Measurements from ENCODE around the gene PTH1R. TPM values are rescaled to one million over a fixed set of nuclear protein-coding genes. Genes with fewer than 3 reads are reported as not detected.

The PTH1R gene
- total and polyA plus RNA-seq, 3 experiments from 2014 or later = not detected

DNA sequence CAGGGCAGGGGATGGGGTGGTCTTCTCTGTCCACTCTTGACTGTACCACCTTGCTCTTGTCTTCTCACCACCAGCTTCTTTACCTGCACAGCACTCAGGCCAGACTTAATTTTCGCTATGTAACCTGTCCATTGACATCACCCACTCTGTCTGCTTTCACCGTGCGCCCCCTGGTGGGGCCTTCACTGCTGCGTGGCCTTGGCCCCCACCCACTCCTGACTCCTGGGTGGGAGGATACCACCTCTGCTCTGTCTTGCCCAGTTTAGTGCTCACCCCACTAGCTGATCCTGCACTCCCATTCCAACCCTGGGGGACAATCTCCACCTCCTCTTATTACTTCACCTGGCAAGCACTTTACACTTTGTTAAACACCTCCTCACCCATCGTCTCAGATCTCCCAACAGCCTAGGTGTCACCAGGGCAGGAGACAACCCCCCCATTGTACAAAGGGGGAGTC is 17.7 kb downstream of the PTH1R start:
- H3K36me3 ChIP-seq (ENCODE audit: insufficient read depth, low read length) = no peaks in the 10 kb centered on the region
- H3K27ac ChIP-seq (ENCODE audit: low read depth, low read length) = no peak overlapping the region
- Mint-ChIP-seq H3K27ac (peak overlapping the region in 1 of 8 donors; percentile 48), H3K4me1 (peaks cover 10 to 32% (median 14%) of the 10 kb centered on the region in 3 donors), H3K4me3 (peak overlapping the region in 1 of 7 donors; percentile 53), H3K27me3 (peaks cover 39 to 59% of the 10 kb centered on the region in 2 donors), H3K9me3 (no peaks in the 10 kb centered on the region), H3K36me3 (no peaks in the 10 kb centered on the region)
- no peaks in the 10 kb centered on the region for H3K9me3 ChIP-seq (ENCODE audit: low read length)
- ChIA-PET POLR2A (no interaction called here), CTCF (interaction anchor here (0.6 to 3.6 kb wide), 23 partner anchors 9 to 407 kb away, joined by 3 to 18 read pairs (median 4); partner anchors contain the start of genes MYL3, NBEAL2 and PTH1R)
- H3K27me3 ChIP-seq (ENCODE audit: insufficient read depth, low read length, poor library complexity, severe bottlenecking) = peaks cover 20% of the 10 kb centered on the region
- DNase-seq = peak; percentile 59 to 83 (median 71)
- no peak overlapping the region for H3K4me3 ChIP-seq (ENCODE audit: low read length)
- H3K4me1 ChIP-seq (ENCODE audit: insufficient read depth, low read length) = no peaks in the 10 kb centered on the region

DNA sequence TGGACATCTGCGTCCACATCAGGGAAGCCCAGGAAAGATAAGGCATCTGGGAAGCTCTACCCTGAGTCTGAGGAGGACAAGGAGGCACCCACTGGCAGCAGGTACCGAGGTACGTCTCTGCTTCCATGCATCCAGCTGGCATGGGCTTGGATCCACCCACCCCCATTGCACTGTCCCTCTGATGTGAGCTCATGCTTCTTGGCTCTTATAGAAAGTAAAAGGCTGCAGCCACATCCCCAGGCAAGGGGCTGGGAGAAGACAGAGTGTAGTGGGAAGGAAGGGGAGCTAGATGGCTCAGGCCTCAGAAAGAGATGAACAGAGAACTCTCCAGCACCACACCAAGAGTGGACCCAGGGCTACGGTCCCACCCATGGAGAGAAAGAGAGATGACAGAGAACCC is 18.2 kb downstream of the PTH1R start:
- POLR2A ChIA-PET = no interaction called here
- DNase-seq = no peak

DNA sequence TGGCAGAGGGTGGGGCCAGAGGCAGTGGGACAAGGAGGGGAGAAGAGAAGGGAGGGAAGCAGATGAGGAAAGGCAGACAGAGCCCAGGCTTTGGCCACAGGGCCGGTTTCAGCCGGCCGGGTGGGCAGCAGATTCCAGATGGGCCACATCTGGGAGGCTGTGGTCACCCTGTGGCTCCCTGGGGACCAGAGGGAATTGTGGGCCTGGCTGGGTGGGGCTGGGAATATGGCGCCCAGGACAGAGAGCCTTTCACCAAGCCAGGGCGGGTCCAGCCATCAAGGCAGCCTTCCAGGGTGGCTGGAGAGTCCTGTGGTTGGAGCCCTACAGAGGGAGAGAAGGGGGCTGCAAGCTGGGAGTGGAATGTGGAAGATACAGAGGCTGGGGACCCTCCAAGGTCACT is 18.9 kb downstream of the PTH1R start:
- Histone ChIP-seq H3K4me1 (ENCODE audit: insufficient read depth, low read length) (no peaks in the 10 kb centered on the region), H3K27ac (ENCODE audit: low read depth, low read length) (no peak overlapping the region), H3K4me3 (ENCODE audit: low read length) (no peak overlapping the region), H3K9me3 (ENCODE audit: low read length) (no peaks in the 10 kb centered on the region), H3K27me3 (ENCODE audit: insufficient read depth, low read length, poor library complexity, severe bottlenecking) (peaks cover 13% of the 10 kb centered on the region), H3K36me3 (ENCODE audit: insufficient read depth, low read length) (no peaks in the 10 kb centered on the region)
- CTCF ChIA-PET = interaction anchor here (1.0 to 3.6 kb wide), 8 partner anchors 10 to 194 kb away, joined by 3 to 18 read pairs (median 8); partner anchors contain the start of gene NBEAL2
- no peaks in the 10 kb centered on the region for H3K36me3 Mint-ChIP-seq
- H3K4me1 Mint-ChIP-seq = peaks cover 10 to 31% (median 13%) of the 10 kb centered on the region in 3 donors
- H3K27ac Mint-ChIP-seq = no peak overlapping the region
- DNase-seq = peak in 1 of 5 donors; percentile 25
- POLR2A ChIA-PET = no interaction called here
- H3K27me3 Mint-ChIP-seq = peaks cover 32 to 50% of the 10 kb centered on the region in 2 donors
- H3K4me3 Mint-ChIP-seq = no peak overlapping the region
- no peaks in the 10 kb centered on the region for H3K9me3 Mint-ChIP-seq

More for the DNA sequence above, 18.2 kb downstream of the PTH1R start:
- peaks cover 10 to 32% (median 14%) of the 10 kb centered on the region in 3 donors for H3K4me1 Mint-ChIP-seq
- Histone ChIP-seq H3K27ac (ENCODE audit: low read depth, low read length) (no peak overlapping the region), H3K4me1 (ENCODE audit: insufficient read depth, low read length) (no peaks in the 10 kb centered on the region), H3K27me3 (ENCODE audit: insufficient read depth, low read length, poor library complexity, severe bottlenecking) (peaks cover 17% of the 10 kb centered on the region), H3K36me3 (ENCODE audit: insufficient read depth, low read length) (no peaks in the 10 kb centered on the region), H3K9me3 (ENCODE audit: low read length) (no peaks in the 10 kb centered on the region), H3K4me3 (ENCODE audit: low read length) (no peak overlapping the region)
- CTCF ChIA-PET = interaction anchor here (1.0 to 3.6 kb wide), 15 partner anchors 9 to 197 kb away, joined by 3 to 18 read pairs (median 6); partner anchors contain the start of genes MYL3 and NBEAL2
- no peak overlapping the region for H3K4me3 Mint-ChIP-seq
- no peaks in the 10 kb centered on the region for H3K9me3 Mint-ChIP-seq
- no peaks in the 10 kb centered on the region for H3K36me3 Mint-ChIP-seq
- H3K27me3 Mint-ChIP-seq = peaks cover 38 to 56% of the 10 kb centered on the region in 2 donors
- H3K27ac Mint-ChIP-seq = no peak overlapping the region

DNA sequence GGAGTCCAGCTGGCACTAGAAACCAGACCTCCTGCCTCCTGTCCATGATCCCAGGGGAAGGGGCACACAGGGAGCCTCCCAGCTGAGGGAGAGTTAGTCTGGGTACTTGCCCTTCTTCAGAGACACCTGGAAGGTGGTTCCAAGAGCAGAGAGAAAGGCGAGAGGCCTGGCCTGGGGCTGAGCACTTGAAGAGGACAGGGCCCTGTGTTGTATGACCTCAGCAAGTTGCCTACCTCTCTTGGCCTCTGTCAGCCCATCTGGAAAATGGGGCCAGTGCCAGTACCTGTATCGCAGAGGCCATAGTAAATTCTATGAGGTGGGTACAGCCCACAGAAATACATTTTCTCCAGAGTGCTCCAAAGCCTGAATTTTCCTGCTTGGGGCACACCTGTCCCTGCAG is 19.5 kb downstream of the PTH1R start:
- CTCF ChIA-PET = interaction anchor here (3.6 kb wide), 1 partner anchor 30 kb away, joined by 18 read pairs; no protein-coding TSS in a partner anchor
- Histone ChIP-seq H3K36me3 (ENCODE audit: insufficient read depth, low read length) (no peaks in the 10 kb centered on the region), H3K4me3 (ENCODE audit: low read length) (no peak overlapping the region), H3K27ac (ENCODE audit: low read depth, low read length) (no peak overlapping the region), H3K4me1 (ENCODE audit: insufficient read depth, low read length) (no peaks in the 10 kb centered on the region), H3K9me3 (ENCODE audit: low read length) (no peaks in the 10 kb centered on the region), H3K27me3 (ENCODE audit: insufficient read depth, low read length, poor library complexity, severe bottlenecking) (peaks cover 8% of the 10 kb centered on the region)
- peak in 1 of 5 donors; percentile 24 for DNase-seq
- H3K9me3 Mint-ChIP-seq = no peaks in the 10 kb centered on the region
- POLR2A ChIA-PET = no interaction called here
- peaks cover 10 to 25% (median 10%) of the 10 kb centered on the region in 3 donors for H3K4me1 Mint-ChIP-seq
- H3K27ac Mint-ChIP-seq = no peak overlapping the region
- H3K27me3 Mint-ChIP-seq = peaks cover 26 to 44% of the 10 kb centered on the region in 2 donors
- H3K4me3 Mint-ChIP-seq = no peak overlapping the region
- no peaks in the 10 kb centered on the region for H3K36me3 Mint-ChIP-seq

DNA sequence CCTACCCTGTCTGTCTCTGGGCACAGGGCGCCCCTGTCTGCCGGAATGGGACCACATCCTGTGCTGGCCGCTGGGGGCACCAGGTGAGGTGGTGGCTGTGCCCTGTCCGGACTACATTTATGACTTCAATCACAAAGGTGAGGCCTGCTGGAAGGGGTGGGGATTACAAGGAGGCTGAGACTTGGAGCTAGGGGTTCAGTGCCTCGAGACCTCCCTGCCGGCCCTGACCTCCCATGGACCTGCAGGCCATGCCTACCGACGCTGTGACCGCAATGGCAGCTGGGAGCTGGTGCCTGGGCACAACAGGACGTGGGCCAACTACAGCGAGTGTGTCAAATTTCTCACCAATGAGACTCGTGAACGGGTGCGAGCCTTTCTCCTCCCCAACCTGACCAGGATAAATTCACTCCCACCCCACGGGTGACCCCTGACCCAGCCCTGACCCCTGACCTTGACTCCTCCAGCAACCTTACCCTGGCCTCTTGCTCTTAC is 20.4 kb downstream of the PTH1R start:
- Mint-ChIP-seq H3K4me1 (peaks cover 6 to 18% (median 10%) of the 10 kb centered on the region in 3 donors), H3K4me3 (no peak overlapping the region), H3K27ac (no peak overlapping the region), H3K9me3 (no peaks in the 10 kb centered on the region), H3K27me3 (peaks cover 22 to 38% of the 10 kb centered on the region in 2 donors), H3K36me3 (no peaks in the 10 kb centered on the region)
- POLR2A ChIA-PET = no interaction called here
- no peak overlapping the region for H3K27ac ChIP-seq (ENCODE audit: low read depth, low read length)
- CTCF ChIA-PET = no interaction called here
- peaks cover 5% of the 10 kb centered on the region for H3K27me3 ChIP-seq (ENCODE audit: insufficient read depth, low read length, poor library complexity, severe bottlenecking)
- no peaks in the 10 kb centered on the region for H3K9me3 ChIP-seq (ENCODE audit: low read length)
- no peak overlapping the region for H3K4me3 ChIP-seq (ENCODE audit: low read length)
- H3K36me3 ChIP-seq (ENCODE audit: insufficient read depth, low read length) = no peaks in the 10 kb centered on the region
- peak in 1 of 5 donors; percentile 34 for DNase-seq
- H3K4me1 ChIP-seq (ENCODE audit: insufficient read depth, low read length) = no peaks in the 10 kb centered on the region

DNA sequence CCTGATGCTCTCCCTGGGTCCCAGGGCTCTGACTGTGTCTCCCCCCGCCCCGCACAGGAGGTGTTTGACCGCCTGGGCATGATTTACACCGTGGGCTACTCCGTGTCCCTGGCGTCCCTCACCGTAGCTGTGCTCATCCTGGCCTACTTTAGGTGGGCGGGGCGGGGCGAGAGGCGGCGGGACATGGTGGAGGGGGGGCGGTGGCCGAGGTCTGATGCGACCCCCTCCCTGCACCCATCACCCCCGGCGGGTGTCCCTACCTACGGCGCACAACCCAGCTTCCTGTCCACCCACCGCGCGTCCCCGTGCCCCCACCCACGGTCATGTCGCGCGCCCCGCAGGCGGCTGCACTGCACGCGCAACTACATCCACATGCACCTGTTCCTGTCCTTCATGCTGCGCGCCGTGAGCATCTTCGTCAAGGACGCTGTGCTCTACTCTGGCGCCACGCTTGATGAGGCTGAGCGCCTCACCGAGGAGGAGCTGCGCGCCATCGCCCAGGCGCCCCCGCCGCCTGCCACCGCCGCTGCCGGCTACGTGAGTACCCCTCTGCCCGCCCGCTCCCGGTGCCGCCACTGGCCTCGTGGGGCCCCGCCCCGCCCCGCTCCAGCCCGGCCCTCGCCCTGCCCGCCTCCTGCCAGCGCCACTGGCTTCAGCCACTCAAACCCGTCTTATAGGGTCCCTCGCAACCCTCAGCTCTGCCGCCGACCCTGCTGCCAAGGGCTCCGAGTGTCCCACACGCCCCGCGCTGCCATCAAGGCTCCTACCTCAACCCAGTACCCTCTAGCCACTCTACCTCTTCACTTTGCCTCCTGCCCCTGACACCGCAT is 21.0 kb downstream of the PTH1R start:
- H3K9me3 Mint-ChIP-seq = no peaks in the 10 kb centered on the region
- peak overlapping the region in 1 of 8 donors; percentile 94 for H3K27ac Mint-ChIP-seq
- Histone ChIP-seq H3K4me1 (ENCODE audit: insufficient read depth, low read length) (no peaks in the 10 kb centered on the region), H3K4me3 (ENCODE audit: low read length) (no peak overlapping the region), H3K36me3 (ENCODE audit: insufficient read depth, low read length) (no peaks in the 10 kb centered on the region), H3K27ac (ENCODE audit: low read depth, low read length) (no peak overlapping the region), H3K27me3 (ENCODE audit: insufficient read depth, low read length, poor library complexity, severe bottlenecking) (peaks cover 5% of the 10 kb centered on the region), H3K9me3 (ENCODE audit: low read length) (no peaks in the 10 kb centered on the region)
- POLR2A ChIA-PET = no interaction called here
- DNase-seq = peak in 1 of 5 donors; percentile 36
- CTCF ChIA-PET = no interaction called here
- H3K4me1 Mint-ChIP-seq = peaks cover 6 to 18% (median 10%) of the 10 kb centered on the region in 3 donors
- no peaks in the 10 kb centered on the region for H3K36me3 Mint-ChIP-seq
- peaks cover 21 to 35% of the 10 kb centered on the region in 2 donors for H3K27me3 Mint-ChIP-seq
- H3K4me3 Mint-ChIP-seq = peak overlapping the region in 2 of 7 donors; percentile 15 to 31

DNA sequence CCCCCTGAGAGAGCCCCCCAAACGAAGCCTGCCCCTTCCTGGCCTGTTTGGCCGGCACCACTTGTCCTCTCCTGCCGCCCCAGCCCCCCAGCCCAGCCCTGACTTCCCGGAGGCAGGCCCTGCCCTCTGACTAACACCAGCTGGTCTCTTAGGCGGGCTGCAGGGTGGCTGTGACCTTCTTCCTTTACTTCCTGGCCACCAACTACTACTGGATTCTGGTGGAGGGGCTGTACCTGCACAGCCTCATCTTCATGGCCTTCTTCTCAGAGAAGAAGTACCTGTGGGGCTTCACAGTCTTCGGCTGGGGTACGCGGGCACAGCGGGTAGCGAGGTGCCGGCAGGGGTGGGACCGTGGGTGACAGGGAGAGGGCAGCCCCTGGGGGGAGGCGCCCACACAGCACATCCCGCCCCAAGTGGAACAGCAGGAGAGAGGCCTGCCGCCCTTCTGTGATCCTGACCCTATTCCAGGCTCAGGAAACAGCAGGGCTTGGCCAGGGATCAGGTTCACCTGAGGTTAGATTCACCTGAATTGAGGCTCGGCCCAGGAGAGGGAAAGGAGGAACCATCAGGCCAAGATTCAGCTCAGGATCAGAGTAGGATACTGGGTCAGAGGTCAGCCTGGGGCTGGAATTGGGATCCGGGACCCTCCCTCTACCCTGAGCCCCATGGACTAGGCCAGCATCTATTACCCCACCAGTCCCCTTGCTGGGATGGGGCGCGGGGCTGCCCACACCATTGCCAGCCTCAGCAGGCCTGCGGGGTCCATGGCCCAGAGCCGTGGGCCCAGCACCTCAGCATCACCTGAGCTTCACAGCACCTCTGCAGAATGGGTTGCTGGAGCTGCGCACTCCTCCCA is 21.9 kb downstream of the PTH1R start:
- ChIA-PET CTCF (interaction anchor here (1.6 kb wide), 1 partner anchor 10 kb away, joined by 5 read pairs; no protein-coding TSS in a partner anchor), POLR2A (no interaction called here)
- H3K4me1 ChIP-seq (ENCODE audit: insufficient read depth, low read length) = no peaks in the 10 kb centered on the region
- peak overlapping the region in 1 of 8 donors; percentile 94 for H3K27ac Mint-ChIP-seq
- H3K9me3 Mint-ChIP-seq = no peaks in the 10 kb centered on the region
- no peak overlapping the region for H3K4me3 ChIP-seq (ENCODE audit: low read length)
- H3K36me3 Mint-ChIP-seq = no peaks in the 10 kb centered on the region
- peak overlapping the region in 1 of 7 donors; percentile 15 for H3K4me3 Mint-ChIP-seq
- no peak overlapping the region for H3K27ac ChIP-seq (ENCODE audit: low read depth, low read length)
- no peaks in the 10 kb centered on the region for H3K9me3 ChIP-seq (ENCODE audit: low read length)
- no peaks in the 10 kb centered on the region for H3K36me3 ChIP-seq (ENCODE audit: insufficient read depth, low read length)
- H3K27me3 ChIP-seq (ENCODE audit: insufficient read depth, low read length, poor library complexity, severe bottlenecking) = peaks cover 5% of the 10 kb centered on the region
- peaks cover 16 to 29% of the 10 kb centered on the region in 2 donors for H3K27me3 Mint-ChIP-seq
- peaks cover 6 to 18% (median 10%) of the 10 kb centered on the region in 3 donors for H3K4me1 Mint-ChIP-seq
- DNase-seq = peak in 1 of 5 donors; percentile 39
